HCT116 (cell line): ENCODE results near the gene CRIP2.

ENCODE experiments used
- CEBPB ChIP-seq: IDR thresholded peaks from 2 replicates; pipeline ENCODE4 v1.6.1; 2012; ENCODE audit warnings: low read depth
- CTCF ChIP-seq, 3 experiments: fragments of 200-600 bp in 1 of 3; sonication (generic) in 1 of 3; IDR thresholded peaks in 2 of 3; conservative IDR thresholded peaks in 1 of 3; 2 replicates each; pipeline ENCODE4 v1.5.1; 2012 to 2017; ENCODE audit warnings: low read depth in 2 of 3, low read length in 2 of 3, antibody characterized with exemption in 1 of 3, borderline replicate concordance in 1 of 3, control low read depth in 1 of 3, mild to moderate bottlenecking in 1 of 3, mixed read lengths in 1 of 3, mixed run types in 1 of 3, moderate library complexity in 1 of 3; ENCODE audit not compliant: insufficient read depth in 1 of 3
- ELF1 ChIP-seq: IDR thresholded peaks from 2 replicates; pipeline ENCODE4 v1.6.1; 2012; ENCODE audit warnings: low read depth, borderline replicate concordance
- EZH2 ChIP-seq: fragments of 200-600 bp; sonication (generic); IDR thresholded peaks from 2 replicates; pipeline ENCODE4 v1.6.1; 2017; ENCODE audit warnings: antibody characterized with exemption, mixed run types
- JUND ChIP-seq: IDR thresholded peaks from 2 replicates; pipeline ENCODE4 v1.6.1; 2012
- MAX ChIP-seq: IDR thresholded peaks from 2 replicates; pipeline ENCODE4 v1.6.1; 2012
- POLR2A ChIP-seq: IDR thresholded peaks from 2 replicates; pipeline ENCODE4 v1.7.0; 2011; ENCODE audit warnings: borderline replicate concordance; ENCODE audit not compliant: insufficient read depth, insufficient read length; ENCODE audit errors: extremely low read depth
- POLR2AphosphoS5 ChIP-seq: IDR thresholded peaks from 2 replicates; pipeline ENCODE4 v1.6.1; 2011; ENCODE audit warnings: mild to moderate bottlenecking, low read depth, low read length, moderate library complexity
- RAD21 ChIP-seq: IDR thresholded peaks from 2 replicates; pipeline ENCODE4 v1.6.1; 2012; ENCODE audit warnings: low read depth, mild to moderate bottlenecking
- REST ChIP-seq: IDR thresholded peaks from 2 replicates; pipeline ENCODE4 v1.6.1; 2012; ENCODE audit warnings: low read depth
- SIN3A ChIP-seq: IDR thresholded peaks from 2 replicates; pipeline ENCODE4 v1.6.1; 2012; ENCODE audit warnings: low read depth
- ZBTB33 ChIP-seq: IDR thresholded peaks from 2 replicates; pipeline ENCODE4 v1.6.1; 2011; ENCODE audit warnings: mild to moderate bottlenecking, low read length, moderate library complexity; ENCODE audit not compliant: insufficient replicate concordance; ENCODE audit errors: extremely low read depth

- TF ChIP-seq CTCF (IDR thresholded peaks at IDR 0.05 in 2 of 3, conservative IDR thresholded peaks at IDR 0.05 in 1 of 3; ENCODE audit: borderline replicate concordance in 1 of 3, insufficient read depth in 1 of 3, low read depth in 2 of 3, low read length in 2 of 3) (no peak), EZH2 (no peak), POLR2AphosphoS5 (no peak), JUND (no peak), REST (no peak), POLR2A (no peak), SIN3A (no peak), CEBPB (no peak), ELF1 (no peak), ZBTB33 (no peak), RAD21 (no peak), MAX (no peak)
These were observed 24.8 kb downstream of the CRIP2 start for GRCh38 chr14:105499256-105500035.
